Measurements from ENCODE around the gene RNF26.

Gene RNF26

DNA sequence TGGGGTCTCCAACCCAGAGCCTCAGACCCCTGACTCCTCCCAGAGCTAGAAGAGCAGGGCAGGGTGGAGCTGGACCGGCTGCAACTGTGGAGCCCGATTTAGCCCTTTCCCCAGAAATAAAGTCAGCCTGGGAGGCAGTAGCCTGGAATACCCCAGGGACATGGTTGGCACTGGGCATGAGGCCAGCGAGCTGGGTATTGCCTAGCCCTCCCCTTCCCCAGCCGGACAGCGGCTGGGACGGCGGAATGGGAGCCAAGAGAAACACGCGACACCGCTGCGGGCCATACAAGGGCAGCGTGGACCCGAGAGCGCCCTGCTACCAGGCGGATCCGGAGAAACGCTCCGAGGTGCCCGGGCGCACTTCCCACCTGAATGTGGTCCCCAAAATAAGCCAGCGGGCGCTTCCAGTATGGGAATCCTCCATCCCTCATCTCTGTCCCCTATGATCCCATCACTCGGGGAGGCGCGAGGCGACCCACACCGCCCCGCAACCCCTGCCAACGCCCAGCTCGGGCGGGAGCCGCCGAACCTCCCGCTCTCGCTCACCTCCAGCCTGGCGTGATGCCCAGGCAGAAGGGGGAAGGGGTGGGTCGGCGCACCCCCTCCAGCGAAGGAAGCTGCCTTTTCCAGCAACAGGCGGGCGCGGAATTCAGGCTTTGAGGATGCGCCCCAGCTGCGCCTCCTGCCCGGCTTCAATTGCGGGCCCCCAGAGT, 18.2 kb upstream of the RNF26 start:
- DNase-seq = no peak

DNA sequence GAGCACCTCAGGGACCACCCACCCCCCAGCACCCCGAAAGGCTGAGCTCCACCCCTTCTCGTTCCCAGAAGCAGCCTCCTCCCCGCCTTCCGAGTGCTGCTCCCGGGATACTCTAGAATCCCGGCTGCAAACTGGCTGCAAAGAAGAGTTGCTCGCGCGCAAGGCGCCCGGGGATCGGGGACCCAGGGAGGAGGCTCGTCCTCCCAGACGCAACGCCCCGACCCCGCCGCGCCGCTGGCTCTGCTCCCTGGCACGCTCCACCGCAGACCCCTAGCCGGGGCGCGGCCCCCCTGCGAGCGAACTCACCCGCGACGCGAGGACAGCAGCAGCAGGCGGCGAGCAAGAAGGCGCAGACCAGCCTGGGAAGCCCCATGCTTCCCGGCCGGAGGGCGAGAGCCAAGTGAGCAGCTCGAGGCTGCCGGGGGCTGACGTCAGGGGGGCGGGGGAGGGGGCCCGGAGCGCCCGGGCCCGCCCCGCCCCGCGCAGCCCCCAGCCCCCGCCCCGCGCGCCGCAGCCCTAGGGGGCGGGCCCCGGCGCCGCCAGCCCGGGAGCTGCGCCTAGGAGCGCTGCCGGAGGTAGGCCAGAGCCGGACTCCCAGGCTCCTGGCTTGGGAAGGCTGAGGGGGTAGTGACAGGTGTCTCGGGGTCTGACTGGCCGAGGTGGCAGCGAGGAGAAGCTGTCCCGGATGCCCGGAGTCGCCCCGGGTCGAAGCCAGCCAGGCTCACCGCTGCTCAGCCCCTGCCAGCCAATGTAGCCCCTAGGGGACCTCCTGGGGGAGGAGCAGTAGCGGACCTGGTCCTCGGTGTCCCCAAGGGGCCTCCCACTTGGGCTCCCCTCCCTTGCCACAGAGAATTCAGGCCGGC, 17.4 kb upstream of the RNF26 start, which contains the start of gene MCAM:
TSS of gene MCAM (minus strand) at position 402 of the 863 bp plus-strand sequence. CDS start at position 373, 29 bp downstream.
- no peak for DNase-seq

DNA sequence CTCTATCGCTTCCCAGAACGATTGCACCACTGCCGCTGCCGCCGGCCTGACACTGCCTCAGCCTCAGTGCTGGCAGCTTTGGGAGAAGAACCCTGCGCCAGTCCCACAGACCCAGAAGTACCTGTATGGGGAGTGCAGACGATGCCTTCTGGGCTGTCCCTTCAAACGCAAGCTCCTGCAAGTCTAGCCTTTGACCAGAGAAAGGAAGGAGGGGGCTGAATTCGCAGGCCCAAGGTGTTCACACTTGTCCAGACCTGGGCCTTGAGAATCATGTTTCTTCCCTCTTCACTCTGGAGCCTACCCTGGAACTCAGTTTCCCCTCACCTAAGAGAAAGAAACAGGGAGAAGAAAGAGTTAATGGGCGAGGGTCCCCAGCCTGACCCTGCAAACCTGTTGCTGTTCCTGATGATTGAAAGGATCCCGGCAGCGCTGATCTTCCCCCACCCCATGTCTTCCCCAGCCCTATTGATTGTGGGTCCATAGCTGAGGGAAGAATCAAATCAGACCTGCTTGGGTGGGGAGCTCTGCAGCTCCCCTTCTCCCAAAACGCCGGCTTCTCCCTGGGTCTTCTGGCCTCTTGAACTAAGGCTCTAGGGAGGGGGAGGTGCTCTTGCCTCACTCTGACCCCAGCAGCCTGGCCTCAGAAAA, 16.6 kb upstream of the RNF26 start:
- no peak for DNase-seq

DNA sequence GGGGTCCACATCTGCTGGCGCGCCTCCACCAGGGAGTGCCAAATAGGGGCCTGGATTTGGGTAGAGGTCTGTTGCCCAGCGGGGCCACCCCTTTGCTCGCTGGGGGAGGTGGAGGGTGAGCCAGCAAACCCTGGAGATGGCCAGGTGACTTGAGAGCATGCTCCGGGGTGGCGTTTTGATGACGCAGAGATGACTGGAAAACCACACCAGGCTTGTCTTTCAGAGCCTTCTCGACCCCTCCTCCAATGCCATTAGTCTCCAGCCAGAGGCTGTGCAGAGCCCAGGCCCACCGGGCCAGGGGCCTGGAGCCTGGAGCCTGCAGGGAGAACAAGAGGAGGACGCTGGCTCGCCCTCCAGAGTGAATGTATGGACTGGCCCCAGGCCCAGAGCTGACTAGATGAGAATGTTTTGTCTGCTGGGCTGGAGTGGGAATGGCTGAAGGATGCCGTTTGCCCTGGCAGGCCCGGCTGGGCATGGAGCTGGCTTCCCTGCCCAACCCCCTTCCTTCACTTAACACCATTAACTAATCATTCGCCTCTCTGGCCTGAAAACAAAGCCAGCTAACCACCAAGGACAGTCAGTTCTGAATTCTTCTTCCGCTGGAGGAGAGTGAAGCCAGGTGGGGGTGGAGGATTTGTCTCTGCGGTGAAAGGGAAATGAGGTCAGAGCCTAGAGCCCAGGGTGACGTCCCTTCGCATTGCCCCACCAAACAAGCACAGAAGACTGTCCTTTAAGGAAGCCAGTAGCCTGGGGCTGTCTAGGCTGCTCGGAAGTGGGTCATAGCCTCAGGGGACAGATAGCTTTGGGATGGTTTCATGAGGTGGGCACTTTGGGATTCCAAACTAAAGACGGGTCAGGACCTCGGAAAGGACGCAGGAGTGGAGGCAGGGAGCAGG, 15.8 kb upstream of the RNF26 start:
- no peak for DNase-seq

DNA sequence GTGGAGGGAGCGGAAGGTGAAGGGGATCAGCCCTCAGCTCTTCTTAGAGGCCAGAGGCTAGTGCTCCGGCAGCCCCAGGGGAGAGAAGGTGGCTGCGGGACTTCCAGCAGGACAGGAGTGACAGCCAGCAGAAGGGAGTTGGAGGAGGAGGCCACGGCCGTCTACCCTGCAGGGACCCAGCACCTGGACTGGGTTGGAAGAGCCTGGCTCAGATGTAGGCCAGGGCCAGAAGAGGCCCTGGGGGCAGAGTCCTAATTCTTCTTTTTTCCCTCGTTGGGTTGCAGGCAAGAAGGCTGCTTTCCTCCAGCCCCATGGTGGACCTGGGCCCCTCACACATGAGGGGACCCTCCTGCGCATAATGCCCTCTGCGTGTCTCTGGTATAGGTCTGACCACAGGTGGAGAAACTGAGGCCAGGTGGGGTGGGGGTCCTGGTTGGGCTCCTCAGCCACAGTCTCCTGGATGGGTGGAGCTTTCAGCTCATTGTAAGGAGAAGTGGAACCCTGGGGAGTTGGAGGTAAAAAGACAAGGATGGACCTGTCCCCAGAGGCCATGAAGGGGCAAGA, 15.1 kb upstream of the RNF26 start:
- no peak for DNase-seq

DNA sequence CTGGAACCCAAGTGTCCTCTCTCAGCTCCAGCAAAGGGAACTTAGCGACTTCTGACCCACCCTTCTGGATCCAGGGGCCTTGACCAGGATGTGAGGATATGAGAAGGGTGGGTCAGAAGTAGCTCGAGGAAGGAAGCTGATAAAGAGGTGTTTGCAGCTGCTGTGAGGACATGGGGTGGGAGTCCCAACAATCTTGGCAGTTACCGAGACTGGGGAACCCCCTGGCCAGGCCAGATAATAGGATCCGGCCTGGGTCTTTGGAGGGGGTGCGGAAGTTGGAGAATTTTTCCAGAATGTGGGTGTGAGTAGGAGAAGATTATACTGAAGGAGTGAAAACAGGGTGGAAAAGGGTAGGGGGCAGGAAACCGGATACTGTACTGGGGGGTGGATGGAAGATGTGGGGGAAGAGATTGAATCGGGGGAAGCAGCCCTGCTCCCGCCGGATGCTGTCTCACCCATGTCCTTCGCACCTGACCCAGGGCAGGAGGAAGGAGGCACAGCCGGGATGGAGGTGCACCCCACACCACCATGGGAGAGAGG, 14.6 kb upstream of the RNF26 start:
- no peak for DNase-seq

DNA sequence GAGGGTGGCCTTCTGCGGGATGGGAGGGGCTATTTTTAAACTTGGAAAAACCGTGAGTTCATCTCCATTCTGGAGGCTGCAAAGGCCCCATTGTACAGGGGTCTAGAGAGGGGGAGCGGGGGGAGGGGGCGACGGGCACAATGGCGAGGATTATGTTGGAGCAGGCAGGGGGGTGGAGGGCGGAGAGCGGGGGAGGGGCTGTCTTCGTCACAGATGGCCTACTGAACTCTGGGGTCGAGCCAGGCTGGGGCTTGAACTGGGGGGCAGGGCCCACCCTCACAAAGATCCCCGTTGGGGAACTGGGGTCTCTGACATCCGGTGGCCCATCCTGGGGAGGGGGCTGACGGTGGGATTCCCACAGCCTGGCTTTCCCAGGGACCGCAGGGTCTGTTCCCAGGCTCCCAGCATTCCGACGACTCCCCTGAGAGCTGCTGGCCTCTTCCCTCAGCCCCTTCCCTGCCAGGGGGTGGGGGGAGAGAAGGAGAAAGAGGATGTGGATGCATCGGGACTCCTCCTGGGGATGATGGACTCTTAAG, 14.0 kb upstream of the RNF26 start:
- DNase-seq = no peak

DNA sequence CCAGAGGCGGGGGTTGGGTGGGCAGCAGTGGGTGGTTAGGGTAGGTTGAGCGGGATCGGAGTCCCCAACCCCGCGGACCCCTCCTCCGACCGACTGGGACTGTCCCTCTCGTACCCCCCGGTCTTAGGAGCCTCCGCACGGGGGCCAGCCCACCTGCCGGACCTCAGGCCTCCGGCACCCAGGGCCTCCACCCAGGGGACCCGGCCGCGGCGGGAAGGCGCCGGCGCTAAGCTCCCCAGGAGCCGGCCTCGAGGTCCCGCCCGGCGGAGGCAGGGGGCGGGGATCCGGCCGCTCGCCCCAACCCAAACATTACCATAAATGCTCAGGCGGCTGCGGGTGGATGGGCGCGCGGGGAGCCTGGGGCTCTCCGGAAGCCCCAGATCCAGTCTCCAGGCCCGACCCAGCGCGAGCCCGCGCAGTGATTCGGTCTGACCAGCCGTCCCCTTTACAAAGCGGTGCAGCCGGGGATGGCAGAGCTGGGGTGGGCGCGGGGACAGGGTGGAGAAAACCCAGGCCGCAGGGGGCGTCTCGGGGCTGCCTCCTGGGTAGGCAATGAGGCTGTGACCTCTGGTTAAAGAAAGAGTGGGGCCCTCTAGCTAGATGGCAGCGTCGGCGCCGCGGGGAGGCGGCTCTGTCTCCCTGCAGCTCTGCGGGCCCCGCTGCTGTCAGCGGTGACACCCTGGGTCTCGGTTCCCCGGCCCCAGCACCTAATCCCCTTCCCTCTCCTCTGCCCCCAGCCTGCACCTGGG, 13.4 kb upstream of the RNF26 start:
- DNase-seq = peak in 2 of 4 experiments; percentile 21 to 46

DNA sequence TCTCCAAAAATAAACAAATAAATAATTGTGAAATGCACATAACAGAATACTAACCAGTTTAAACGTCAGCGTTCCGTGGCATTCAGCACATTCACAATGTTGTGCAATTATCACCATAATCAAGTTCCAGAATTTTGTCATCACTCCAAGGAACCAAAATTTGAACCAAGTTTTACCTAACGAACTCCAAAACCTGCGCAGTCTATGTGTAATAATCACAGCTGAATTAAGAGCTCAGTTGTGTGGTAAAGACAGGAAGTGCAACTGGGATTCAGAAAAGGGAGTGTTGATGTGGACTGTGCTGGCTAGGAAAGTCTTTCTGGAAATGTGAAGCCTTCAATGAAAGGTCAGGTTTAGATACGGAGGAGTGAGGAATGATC, 12.0 kb upstream of the RNF26 start:
- DNase-seq = no peak

DNA sequence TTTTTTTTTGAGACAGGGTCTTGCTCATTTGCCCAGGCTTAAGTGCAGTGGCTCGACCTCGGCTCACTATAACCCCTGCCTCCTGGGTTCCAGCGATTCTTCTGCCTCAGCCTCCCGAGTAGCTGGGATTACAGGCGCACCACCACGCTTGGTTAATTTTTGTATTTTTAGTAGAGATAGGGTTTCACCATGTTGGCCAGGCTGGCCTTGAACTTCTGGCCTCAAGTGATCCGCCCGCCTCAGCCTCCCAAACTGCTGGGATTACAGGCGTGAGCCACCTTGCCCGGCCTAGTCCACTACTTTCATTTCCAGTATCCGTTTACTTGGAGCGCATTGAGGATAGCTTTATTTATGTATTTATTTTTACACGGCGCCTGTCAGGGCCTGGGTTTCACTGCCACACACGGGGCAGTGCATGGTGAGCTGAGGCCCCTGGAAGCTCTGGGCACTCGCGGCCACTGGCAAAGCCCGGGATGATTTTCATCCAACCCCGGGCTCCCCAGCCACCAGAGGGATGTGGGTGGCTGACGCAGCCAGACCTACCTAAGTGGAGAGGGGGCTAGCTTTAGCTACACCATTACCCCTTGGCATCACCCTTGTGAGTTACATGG, 11.3 kb upstream of the RNF26 start:
- no peak for DNase-seq

DNA sequence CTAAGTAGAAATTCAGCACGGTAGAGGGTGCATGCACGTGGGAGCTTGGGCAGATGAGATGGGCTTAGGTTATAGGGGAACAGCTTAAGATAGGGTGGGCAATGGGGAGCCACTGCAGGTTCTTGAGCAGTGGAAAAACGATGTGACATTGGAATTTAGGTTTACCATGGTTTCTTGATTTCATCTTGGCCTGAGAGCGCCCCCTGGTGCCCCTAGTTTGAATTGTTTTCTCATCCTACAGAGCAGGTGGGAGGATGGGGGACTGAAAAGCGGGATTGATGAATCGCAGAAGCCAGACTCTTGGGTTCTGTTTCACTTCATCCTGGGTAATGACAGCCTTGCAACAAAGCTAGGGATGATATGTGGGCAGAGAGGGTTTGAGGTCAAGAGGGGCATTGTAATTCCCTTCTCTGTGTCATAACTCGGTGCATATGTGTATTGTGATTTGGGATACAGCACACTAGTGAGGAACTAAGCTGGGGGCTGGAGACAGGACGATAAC, 10.7 kb upstream of the RNF26 start:
- peak; percentile 47 to 77 (median 72) for DNase-seq

DNA sequence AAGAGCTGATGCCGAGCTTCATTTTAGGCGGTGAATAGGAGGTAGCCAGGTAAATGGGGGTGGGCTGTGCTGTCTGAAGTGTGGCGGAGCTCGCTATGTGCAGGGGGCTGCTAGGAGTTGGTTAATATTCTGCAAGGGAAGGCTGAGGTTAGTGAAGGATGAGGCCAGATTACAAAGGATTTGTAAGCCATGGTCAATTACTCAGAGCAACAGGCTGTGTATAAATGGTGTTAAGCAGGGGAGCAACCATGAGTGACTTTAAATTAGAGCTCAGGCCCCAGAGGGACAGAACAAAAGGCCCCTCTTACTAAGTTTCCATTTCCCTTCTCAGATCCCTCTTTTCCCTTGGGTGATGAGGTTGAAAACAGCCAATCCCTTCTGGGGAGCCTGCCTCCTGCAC, 10.1 kb upstream of the RNF26 start:
- no peak for DNase-seq

DNA sequence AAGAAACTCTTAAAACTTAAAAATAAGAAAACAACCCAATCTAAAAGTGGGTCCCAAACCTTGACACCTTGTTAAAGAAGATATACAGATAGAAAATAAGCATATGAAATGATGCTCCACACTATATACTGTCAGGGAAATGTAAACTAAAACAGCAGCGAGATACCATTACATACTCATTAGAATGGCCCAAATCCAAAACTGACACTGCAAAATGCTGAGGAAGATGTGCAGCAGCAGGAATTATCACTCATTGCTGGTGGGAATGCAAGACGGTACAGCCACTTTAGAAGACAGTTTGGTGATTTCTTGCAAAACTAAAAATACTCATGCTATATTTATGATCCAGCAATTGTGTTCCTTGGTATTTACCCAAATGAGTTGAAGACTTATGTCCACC, 5.0 kb upstream of the RNF26 start:
- no peak for DNase-seq

DNA sequence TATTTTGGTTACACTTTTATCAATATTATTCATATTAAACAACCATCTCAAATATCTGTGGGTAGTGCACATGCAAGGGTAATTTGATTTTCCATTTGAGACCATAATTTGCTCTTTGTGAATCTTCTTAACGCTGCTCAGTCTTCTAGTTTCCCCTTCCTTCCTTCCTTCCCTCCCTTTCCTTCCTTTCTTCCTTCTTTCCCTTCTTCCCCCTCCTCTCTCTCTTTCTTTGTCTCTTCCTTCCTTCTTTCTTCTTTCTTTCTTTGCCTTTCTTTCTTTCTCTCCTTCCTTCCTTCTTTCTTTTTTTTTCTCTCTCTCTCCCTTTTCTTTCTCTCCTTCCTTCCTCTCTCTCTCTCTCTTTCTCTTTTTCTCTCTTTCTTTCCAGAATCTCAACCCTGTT, 4.1 kb upstream of the RNF26 start:
- DNase-seq = no peak

DNA sequence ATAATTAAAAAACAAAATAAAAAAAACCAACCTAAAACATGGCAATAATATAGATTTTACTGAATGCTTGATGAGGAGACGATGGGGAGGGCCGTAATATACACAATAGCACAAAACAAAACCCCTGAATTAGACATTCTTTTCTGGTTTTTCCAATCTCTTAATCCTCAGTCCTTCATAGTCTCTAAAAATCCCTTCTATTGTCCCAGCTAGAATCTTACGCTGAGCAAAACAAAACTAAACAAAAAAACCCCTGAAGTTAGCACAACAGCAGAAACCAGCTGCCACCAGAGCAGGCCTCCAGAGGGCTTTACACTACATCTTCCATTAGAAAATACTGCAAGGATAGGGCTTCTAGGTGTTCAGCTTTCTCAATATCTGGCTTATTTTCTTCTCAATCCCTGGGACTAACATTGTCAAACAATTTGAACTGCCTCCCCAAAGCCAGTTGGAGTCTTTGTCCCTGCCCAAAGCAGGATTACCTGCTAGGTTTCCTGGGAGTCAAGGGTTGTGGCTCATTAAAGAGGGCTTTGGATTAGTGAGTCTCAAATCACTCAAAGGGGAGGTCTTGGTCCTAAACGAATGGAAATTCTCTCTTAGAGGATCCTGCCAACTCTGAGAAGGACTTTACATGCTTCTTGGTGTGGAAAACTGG, 2.1 kb upstream of the RNF26 start:
- DNase-seq = no peak

DNA sequence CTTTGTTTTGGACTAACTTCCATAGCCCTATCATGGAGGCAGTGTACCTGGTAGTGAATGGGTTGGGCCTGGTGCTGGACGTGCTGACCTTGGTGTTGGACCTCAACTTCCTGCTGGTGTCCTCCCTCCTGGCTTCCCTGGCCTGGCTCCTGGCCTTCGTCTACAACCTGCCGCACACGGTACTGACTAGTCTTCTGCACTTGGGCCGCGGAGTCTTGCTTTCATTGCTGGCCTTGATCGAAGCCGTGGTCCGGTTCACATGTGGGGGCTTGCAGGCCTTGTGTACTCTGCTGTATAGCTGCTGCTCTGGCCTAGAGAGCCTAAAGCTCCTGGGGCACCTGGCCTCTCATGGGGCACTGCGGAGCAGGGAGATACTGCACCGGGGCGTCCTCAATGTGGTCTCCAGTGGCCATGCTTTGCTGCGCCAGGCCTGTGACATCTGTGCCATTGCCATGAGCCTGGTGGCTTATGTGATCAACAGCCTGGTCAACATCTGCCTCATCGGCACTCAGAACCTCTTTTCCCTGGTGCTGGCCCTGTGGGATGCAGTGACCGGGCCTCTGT, 846 bp downstream of the RNF26 start:
- no peak for DNase-seq

DNA sequence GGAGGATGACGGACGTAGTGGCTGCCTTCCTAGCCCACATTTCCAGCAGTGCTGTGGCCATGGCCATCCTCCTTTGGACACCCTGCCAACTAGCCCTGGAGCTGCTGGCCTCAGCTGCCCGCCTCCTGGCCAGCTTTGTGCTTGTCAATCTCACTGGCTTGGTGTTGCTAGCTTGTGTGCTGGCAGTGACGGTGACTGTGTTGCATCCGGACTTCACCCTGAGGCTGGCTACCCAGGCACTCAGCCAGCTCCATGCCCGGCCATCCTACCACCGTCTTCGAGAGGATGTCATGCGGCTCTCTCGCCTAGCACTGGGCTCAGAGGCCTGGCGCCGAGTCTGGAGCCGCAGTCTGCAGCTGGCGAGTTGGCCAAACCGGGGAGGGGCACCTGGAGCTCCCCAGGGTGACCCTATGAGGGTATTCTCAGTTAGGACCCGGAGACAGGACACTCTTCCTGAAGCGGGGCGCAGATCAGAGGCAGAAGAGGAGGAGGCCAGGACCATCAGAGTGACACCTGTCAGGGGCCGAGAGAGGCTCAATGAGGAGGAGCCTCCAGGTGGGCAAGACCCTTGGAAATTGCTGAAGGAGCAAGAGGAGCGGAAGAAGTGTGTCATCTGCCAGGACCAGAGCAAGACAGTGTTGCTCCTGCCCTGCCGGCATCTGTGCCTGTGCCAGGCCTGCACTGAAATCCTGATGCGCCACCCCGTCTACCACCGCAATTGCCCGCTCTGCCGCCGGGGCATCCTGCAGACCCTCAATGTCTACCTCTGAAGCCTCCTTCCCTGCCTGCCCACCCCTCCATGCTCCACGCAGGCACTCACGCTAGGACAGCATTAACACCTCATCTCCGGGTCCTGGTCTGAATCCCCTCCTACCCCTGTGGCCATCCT, 1.6 kb downstream of the RNF26 start:
- no peak for DNase-seq

DNA sequence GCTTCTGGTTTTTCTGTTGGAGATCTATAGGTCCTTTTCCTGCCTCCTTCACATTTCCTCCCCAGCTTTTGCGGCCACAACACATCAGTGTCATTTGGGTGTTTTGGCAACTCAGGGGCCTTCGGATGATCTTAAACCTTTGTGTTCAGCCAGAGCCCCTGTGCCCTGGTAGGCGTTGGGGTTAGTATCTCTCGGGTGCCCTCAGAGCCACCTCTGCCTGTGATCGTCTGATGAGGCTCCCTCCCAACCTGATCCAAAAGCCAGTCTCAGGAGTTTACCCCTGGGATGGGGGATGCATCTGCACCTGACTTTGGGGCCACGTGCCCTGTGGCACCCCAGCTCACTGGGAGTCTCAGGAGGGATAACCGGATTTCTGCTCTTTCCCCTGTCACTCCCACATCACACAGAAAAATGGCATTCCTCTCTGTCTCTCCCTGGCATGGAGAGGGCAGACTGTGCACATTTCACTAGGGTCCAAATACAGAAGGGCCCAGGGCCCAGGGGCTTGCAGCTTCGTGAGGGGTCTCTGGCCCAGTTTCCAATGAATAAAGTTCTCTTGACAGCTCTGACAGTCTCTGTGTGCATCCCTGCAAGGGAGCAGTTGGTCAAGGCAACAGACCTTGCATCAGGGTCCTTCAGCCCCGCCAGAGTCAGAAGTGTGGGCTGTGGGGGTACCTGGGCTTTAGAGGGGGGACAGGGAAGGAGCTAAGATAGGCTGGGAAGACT, 2.6 kb downstream of the RNF26 start:
- no peak for DNase-seq

Measured in activated naive CD4-positive, alpha-beta T cell (primary cell).